ENCODE measurements around the gene ADCY3.
"Not testable (repeated sequence)": the region's sequence is repeated elsewhere in the genome, so short reads cannot be mapped to it uniquely, and the experiment has no call there.

Gene ADCY3

GRCh38 chr2:24809316-24810007 is 110.6 kb downstream of the ADCY3 start:
- no peak for DNase-seq (ENCODE audit: low spot score)

- DNase-seq (ENCODE audit: low spot score), result no peak
Observed at GRCh38 chr2:24806661-24807036, 113.4 kb downstream of the ADCY3 start.

GRCh38 chr2:24805811-24806660 is 114.0 kb downstream of the ADCY3 start:
- not testable (repeated sequence) for DNase-seq (ENCODE audit: low spot score)

GRCh38 chr2:24800487-24800886 is 119.5 kb downstream of the ADCY3 start:
- not testable (repeated sequence) for DNase-seq (ENCODE audit: low spot score)

- DNase-seq (ENCODE audit: low spot score), result no peak
Observed at GRCh38 chr2:24797644-24798043, 122.4 kb downstream of the ADCY3 start.

GRCh38 chr2:24793761-24794435 is 126.1 kb downstream of the ADCY3 start:
- DNase-seq (ENCODE audit: low spot score), result peak; percentile 28

GRCh38 chr2:24792874-24793760 is 126.9 kb downstream of the ADCY3 start, which contains the start of the genes CENPO and PTRHD1:
CENPO (plus strand) TSS chr2:24793425; CDS start chr2:24793920, 495 bp downstream.
PTRHD1 (minus strand) TSS chr2:24793391; CDS start chr2:24793377, 14 bp downstream.
- DNase-seq (ENCODE audit: low spot score), result peak; percentile 84

GRCh38 chr2:24792542-24792873 is 127.5 kb downstream of the ADCY3 start:
- DNase-seq (ENCODE audit: low spot score), result no peak

- no peak for DNase-seq (ENCODE audit: low spot score)
Observed at GRCh38 chr2:24791452-24791851, 128.6 kb downstream of the ADCY3 start.

GRCh38 chr2:24788816-24789215 is 131.2 kb downstream of the ADCY3 start:
- DNase-seq (ENCODE audit: low spot score), result no peak

- DNase-seq (ENCODE audit: low spot score), result no peak
Observed at GRCh38 chr2:24787532-24787931, 132.5 kb downstream of the ADCY3 start.

- DNase-seq (ENCODE audit: low spot score), result no peak
Observed at GRCh38 chr2:24785671-24786321, 134.2 kb downstream of the ADCY3 start.

- no peak for DNase-seq (ENCODE audit: low spot score)
Observed at GRCh38 chr2:24783641-24784040, 136.4 kb downstream of the ADCY3 start.

- no peak for DNase-seq (ENCODE audit: low spot score)
Observed at GRCh38 chr2:24779116-24779515, 140.9 kb downstream of the ADCY3 start.

GRCh38 chr2:24774373-24774772 is 145.7 kb downstream of the ADCY3 start:
- DNase-seq (ENCODE audit: low spot score), result no peak

GRCh38 chr2:24771764-24772586 is 148.1 kb downstream of the ADCY3 start:
- no peak for DNase-seq (ENCODE audit: low spot score)

- no peak for DNase-seq (ENCODE audit: low spot score)
Observed at GRCh38 chr2:24771061-24771460, 149.0 kb downstream of the ADCY3 start.
